Loucy (cell line): ENCODE results near the gene KY.

Experiments used
- CTCF ChIP-seq: fragments of 200-600 bp; sonication (generic); conservative IDR thresholded peaks from 2 replicates; pipeline ENCODE4 v1.5.1; 2014; ENCODE audit warnings: mild to moderate bottlenecking, antibody characterized with exemption, low read length
- EZH2phosphoT487 ChIP-seq: fragments of 200-600 bp; IDR thresholded peaks from 2 replicates; pipeline ENCODE4 v1.6.1; 2018; ENCODE audit warnings: antibody characterized with exemption, mild to moderate bottlenecking, moderate library complexity, borderline replicate concordance

GRCh38 chr3:134685929-134686802 is 35.3 kb upstream of the KY start:
- TF ChIP-seq CTCF (no peak), EZH2phosphoT487 (no peak)
